ENCODE results near the gene CUZD1. TPM values are rescaled to one million over a fixed set of nuclear protein-coding genes. Genes with fewer than 3 reads are reported as not detected.
A peak's percentile ranks its signal among the peaks of the same experiment; 100 is the strongest.

CUZD1 gene
- total RNA-seq, 1 experiment from 2014 or later = 17.2 TPM

GRCh38 chr10:122796796-122797195 lies 48.9 kb downstream of the CUZD1 start:
- Histone ChIP-seq H3K56ac (ENCODE audit: insufficient read length, low read depth, low read length) (no peak overlapping the region), H3K4me2 (ENCODE audit: insufficient read depth, insufficient read length, low read length) (no peak overlapping the region), H3K4ac (ENCODE audit: low read depth, low read length) (no peak overlapping the region), H4K5ac (ENCODE audit: insufficient read length, low read depth, low read length) (no peak overlapping the region), H3K9ac (ENCODE audit: extremely low read depth, insufficient read length, low read length) (no peak overlapping the region), H4K20me1 (ENCODE audit: control insufficient read depth, insufficient read depth, insufficient read length) (no peaks in the 10 kb centered on the region), H2AFZ (ENCODE audit: low read length) (no peak overlapping the region), H2BK120ac (ENCODE audit: low read depth, low read length, poor library complexity, severe bottlenecking) (no peak overlapping the region), H3K79me2 (ENCODE audit: insufficient read depth, low read length) (no peaks in the 10 kb centered on the region), H3K9me3 (ENCODE audit: control insufficient read depth, low read depth, low read length) (no peaks in the 10 kb centered on the region), H4K8ac (replicated peaks; ENCODE audit: insufficient read length, low read depth, low read length) (no peak overlapping the region), H2AK5ac (ENCODE audit: insufficient read length, low read length) (no peak overlapping the region), H4K91ac (ENCODE audit: insufficient read length, low read depth, low read length) (no peak overlapping the region), H2BK12ac (ENCODE audit: insufficient read length, low read depth, low read length) (no peak overlapping the region), H3K27ac (ENCODE audit: insufficient read length, low read depth, low read length) (no peak overlapping the region), H3T11ph (ENCODE audit: low read length) (no peak overlapping the region), H3K27me3 (ENCODE audit: insufficient read depth, low read length) (no peaks in the 10 kb centered on the region), H3K14ac (ENCODE audit: insufficient read depth, low read length) (no peak overlapping the region), H3K4me1 (ENCODE audit: insufficient read depth, low read length) (no peaks in the 10 kb centered on the region), H2BK5ac (ENCODE audit: insufficient read length, low read length) (no peak overlapping the region), H3K18ac (ENCODE audit: insufficient read length, low read depth, low read length) (no peak overlapping the region), H3K79me1 (ENCODE audit: insufficient read depth, low read depth, low read length, poor library complexity, severe bottlenecking) (no peaks in the 10 kb centered on the region), H3K23ac (ENCODE audit: insufficient read length, low read depth, low read length) (no peak overlapping the region), H2BK20ac (ENCODE audit: low read depth, low read length, poor library complexity, severe bottlenecking) (peak overlapping the region; percentile 27), H2BK15ac (ENCODE audit: low read depth, low read length) (no peak overlapping the region), H3K23me2 (ENCODE audit: insufficient read length, low read depth, low read length, poor library complexity, severe bottlenecking) (no peaks in the 10 kb centered on the region)
- H3K4me3 Mint-ChIP-seq = no peak overlapping the region
- H3K4me1 Mint-ChIP-seq = 0 out of 4 replicates have a peak, but pooled peaks cover 0 to 5% of the 10 kb centered on the region in 2 experiments
- H3K27me3 Mint-ChIP-seq (ENCODE audit: low read depth) = peaks cover 5% of the 10 kb centered on the region
- H3K36me3 Mint-ChIP-seq (ENCODE audit: insufficient read depth in 1 of 3, low read depth in 3 of 3) = no peaks in the 10 kb centered on the region; a peak in 1 of 7 replicates
- H3K27ac Mint-ChIP-seq = no peak overlapping the region
- no peak for TF ChIP-seq CTCF (conservative IDR thresholded peaks at IDR 0.05)
- DNase-seq = no peak
- no CpG with 5 or more reads among the region's 2 CpGs for WGBS (ENCODE audit: extremely low coverage, insufficient read length, low lambda C conversion rate)
- no peaks in the 10 kb centered on the region for H3K9me3 Mint-ChIP-seq

Measured in H9 (cell line).